HepG2 (cell line): ENCODE results near the gene EARS2. TPM values are rescaled to one million over a fixed set of nuclear protein-coding genes. Genes with fewer than 3 reads are reported as not detected.
A peak's percentile ranks its signal among the peaks of the same experiment; 100 is the strongest.

Experiments
- CAMTA2 ChIP-seq: sonication (generic); formaldehyde crosslinking; IDR thresholded peaks from 2 replicates; pipeline ENCODE4 v1.4.0; 2020; ENCODE audit warnings: mild to moderate bottlenecking, missing genetic modification reagents, borderline replicate concordance
- EEA1 ChIP-seq: sonication (generic); formaldehyde crosslinking; IDR thresholded peaks from 2 replicates; pipeline ENCODE4 v1.5.1; 2020; ENCODE audit warnings: mild to moderate bottlenecking, missing genetic modification reagents, borderline replicate concordance
- FLYWCH1 ChIP-seq: sonication (generic); formaldehyde crosslinking; IDR thresholded peaks from 2 replicates; pipeline ENCODE4 v1.8.1; 2023; ENCODE audit warnings: mild to moderate bottlenecking, missing genetic modification reagents
- GTF3A ChIP-seq: sonication (generic); formaldehyde crosslinking; conservative IDR thresholded peaks from 2 replicates; pipeline ENCODE4 v1.4.0; 2020; ENCODE audit warnings: mild to moderate bottlenecking, missing genetic modification reagents
- HHEX ChIP-seq: IDR thresholded peaks from 2 replicates; pipeline ENCODE4 v1.6.1; 2016; ENCODE audit warnings: control low read depth
- HMG20A ChIP-seq: IDR thresholded peaks from 2 replicates; pipeline ENCODE4 v1.6.1; 2016; ENCODE audit warnings: borderline replicate concordance
- HNF4G ChIP-seq, 2 experiments: sonication (generic) in 1 of 2; formaldehyde crosslinking in 1 of 2; IDR thresholded peaks; 2 replicates each; pipeline versions ENCODE4 v1.4.0 to v1.6.1; 2011 to 2020; ENCODE audit warnings: borderline replicate concordance in 2 of 2, low read depth in 2 of 2, mild to moderate bottlenecking in 2 of 2, low read length in 1 of 2, missing genetic modification reagents in 1 of 2, moderate library complexity in 1 of 2
- KAT8 ChIP-seq: IDR thresholded peaks from 2 replicates; pipeline ENCODE4 v1.6.1; 2016; ENCODE audit warnings: missing genetic modification reagents, missing compliant biosample characterization
- MAFG ChIP-seq: sonication (generic); formaldehyde crosslinking; IDR thresholded peaks from 2 replicates; pipeline ENCODE4 v1.5.1; 2020; ENCODE audit warnings: mild to moderate bottlenecking, missing genetic modification reagents
- MATR3 ChIP-seq: sonication (generic); formaldehyde crosslinking; IDR thresholded peaks from 2 replicates; pipeline ENCODE4 v1.4.0; 2020; ENCODE audit warnings: missing genetic modification reagents
- NCOA1 ChIP-seq: sonication (generic); formaldehyde crosslinking; IDR thresholded peaks from 2 replicates; pipeline ENCODE4 v1.9.0; 2021; ENCODE audit warnings: missing genetic modification reagents
- REL ChIP-seq: sonication (generic); formaldehyde crosslinking; conservative IDR thresholded peaks from 2 replicates; pipeline ENCODE4 v1.8.0; 2022; ENCODE audit warnings: mild to moderate bottlenecking, missing genetic modification reagents, moderate library complexity
- RFXANK ChIP-seq: IDR thresholded peaks from 2 replicates; pipeline ENCODE4 v1.6.1; 2016
- SETDB1 ChIP-seq: sonication (generic); formaldehyde crosslinking; IDR thresholded peaks from 2 replicates; pipeline ENCODE4 v1.5.1; 2020; ENCODE audit warnings: missing genetic modification reagents, mild to moderate bottlenecking, borderline replicate concordance
- SOX6 ChIP-seq, 2 experiments: fragments of 450-650 bp in 1 of 2; sonication (generic) in 1 of 2; formaldehyde crosslinking in 1 of 2; IDR thresholded peaks; 2 replicates each; pipeline versions ENCODE4 v1.4.0 to v1.6.1; 2017 to 2020; ENCODE audit warnings: antibody characterized with exemption in 1 of 2, mild to moderate bottlenecking in 1 of 2, missing genetic modification reagents in 1 of 2
- SRSF4 ChIP-seq: fragments of 200-400 bp; formaldehyde crosslinking; IDR thresholded peaks from one replicate; pipeline ENCODE4 v1.6.1; 2018; ENCODE audit warnings: mild to moderate bottlenecking, low read depth, low read length, moderate library complexity; ENCODE audit not compliant: poor library complexity, severe bottlenecking
- TAF1 ChIP-seq: sonication (generic); formaldehyde crosslinking; IDR thresholded peaks from 2 replicates; pipeline ENCODE4 v1.4.0; 2020; ENCODE audit warnings: missing genetic modification reagents
- WIZ ChIP-seq: sonication (generic); formaldehyde crosslinking; IDR thresholded peaks from 2 replicates; pipeline ENCODE4 v1.5.1; 2020; ENCODE audit warnings: mild to moderate bottlenecking, missing genetic modification reagents
- ZEB1 ChIP-seq: IDR thresholded peaks from 2 replicates; pipeline ENCODE4 v1.6.1; 2012; ENCODE audit warnings: mild to moderate bottlenecking, low read depth, inconsistent platforms; ENCODE audit not compliant: insufficient replicate concordance
- ZNF24 ChIP-seq: fragments of 450-650 bp; IDR thresholded peaks from 2 replicates; pipeline ENCODE4 v1.6.1; 2017; ENCODE audit warnings: antibody characterized with exemption, mild to moderate bottlenecking
- ZNF256 ChIP-seq: sonication (generic); formaldehyde crosslinking; conservative IDR thresholded peaks from 2 replicates; pipeline ENCODE4 v1.4.0; 2020; ENCODE audit warnings: missing genetic modification reagents
- ZNF274 ChIP-seq: sonication (generic); formaldehyde crosslinking; IDR thresholded peaks from 2 replicates; pipeline ENCODE4 v1.5.1; 2020; ENCODE audit warnings: mild to moderate bottlenecking, missing genetic modification reagents
- ZNF280B ChIP-seq: sonication (generic); formaldehyde crosslinking; IDR thresholded peaks from 2 replicates; pipeline ENCODE4 v1.5.0; 2020; ENCODE audit warnings: missing genetic modification reagents, mild to moderate bottlenecking, borderline replicate concordance
- ZNF557 ChIP-seq: sonication (generic); formaldehyde crosslinking; IDR thresholded peaks from 2 replicates; pipeline ENCODE4 v1.4.0; 2020; ENCODE audit warnings: missing genetic modification reagents
- ZNF598 ChIP-seq: sonication (generic); formaldehyde crosslinking; IDR thresholded peaks from 2 replicates; pipeline ENCODE4 v1.5.1; 2020; ENCODE audit warnings: mild to moderate bottlenecking, missing genetic modification reagents, borderline replicate concordance
- ZNF761 ChIP-seq: sonication (generic); formaldehyde crosslinking; conservative IDR thresholded peaks from 2 replicates; pipeline ENCODE4 v1.4.0; 2020; ENCODE audit warnings: mild to moderate bottlenecking, missing genetic modification reagents
- ZSCAN12 ChIP-seq: sonication (generic); formaldehyde crosslinking; IDR thresholded peaks from 2 replicates; pipeline ENCODE4 v1.9.0; 2021; ENCODE audit warnings: mild to moderate bottlenecking, missing genetic modification reagents
- ZSCAN9 ChIP-seq: IDR thresholded peaks from 2 replicates; pipeline ENCODE4 v1.6.1; 2016; ENCODE audit warnings: borderline replicate concordance
- polyA plus RNA-seq, 8 experiments: library from polyadenylated mRNA; depleted of rRNA in 3 of 8; stranded (reverse) in 7 of 8; unstranded in 1 of 8; fragments of >200 nt; fragmentation: Illumina TruSeq in 4 of 8; extraction: Trizol in 4 of 8; gene quantifications; 2 replicates each; pipeline versions ENCODE4 v1.2.1 to v1.2.3, GENCODE V29; 2011 to 2016; ENCODE audit warnings: low read depth in 4 of 8, missing spikeins in 1 of 8, mixed read lengths in 1 of 8; ENCODE audit not compliant: insufficient read depth in 1 of 8
- total RNA-seq, 5 experiments: library from RNA; depleted of rRNA; stranded (reverse); fragments of >200 nt; fragmentation: Illumina TruSeq; extraction: Trizol; gene quantifications; 2 replicates each; pipeline ENCODE4 v1.2.3, GENCODE V29; 2016; ENCODE audit warnings: low read depth in 1 of 5
- TF ChIP-seq, protein P1 (sequence below): sonication (generic); formaldehyde crosslinking; IDR thresholded peaks from 2 replicates; pipeline ENCODE4 v1.8.1; 2023; ENCODE audit warnings: mild to moderate bottlenecking, inconsistent platforms, moderate library complexity, missing genetic modification reagents, borderline replicate concordance

EARS2 gene
- total and polyA plus RNA-seq, 2 of the 13 experiments (the other 11 are each of a cell fraction or from before 2014, with no cell fraction given), result 49.4 to 80.4 TPM

DNA sequence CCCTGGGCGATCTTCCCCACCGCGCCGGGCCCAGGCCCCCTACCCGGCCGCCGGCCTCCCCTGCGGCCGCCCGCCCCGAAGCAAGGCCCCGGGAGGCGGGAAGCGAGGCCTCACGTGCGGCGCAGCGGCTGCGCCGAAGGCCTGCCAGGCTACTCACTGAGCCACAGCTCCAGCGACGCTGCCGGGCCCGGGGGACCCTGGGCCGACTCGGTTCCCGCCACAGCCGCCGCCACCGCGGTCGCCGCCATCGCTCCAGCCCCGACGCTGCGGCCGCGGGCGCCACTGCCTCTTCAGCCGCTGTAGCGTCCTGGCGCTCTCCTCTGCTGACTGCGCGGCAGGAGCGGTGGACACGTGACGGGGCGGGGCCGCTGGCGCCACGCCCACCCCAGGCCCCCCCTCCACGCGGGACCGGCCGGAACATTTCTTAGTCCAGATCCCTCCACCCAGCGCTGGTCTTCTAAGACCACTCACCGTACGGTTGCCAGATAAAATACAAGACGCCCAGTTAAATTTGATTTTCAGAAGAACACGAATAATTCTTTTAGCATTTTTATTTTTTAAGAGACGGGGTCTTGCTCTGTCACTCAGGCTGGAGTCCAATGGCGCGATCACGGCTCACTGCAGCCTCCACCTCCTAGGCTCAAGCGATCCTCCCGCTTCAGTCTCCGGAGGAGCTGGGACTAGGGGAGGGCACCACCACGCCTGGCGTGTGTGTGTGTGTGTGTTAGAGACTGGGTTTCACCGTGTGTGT lies 46.8 kb downstream of the EARS2 start, which contains the start of gene GGA2 (continued):
- no peak for TF ChIP-seq ZEB1
- no peak; the same call in 1 of the 2 replicates for TF ChIP-seq GTF3A (CRISPR knock-in tag)
- TF ChIP-seq KAT8 (CRISPR knock-in tag), result peak; percentile 50
- TF ChIP-seq ZNF557 (CRISPR knock-in tag), result peak; percentile 91
- TF ChIP-seq MAFG (CRISPR knock-in tag), result 0 out of 2 replicates have a peak, but pooled peaks have one; percentile 48
- TF ChIP-seq REL, result no peak; the same call in 1 of the 2 replicates
- TF ChIP-seq ZNF761, result peak; percentile 98
- TF ChIP-seq SOX6 (IDR thresholded peaks at IDR 0.05), result no peak
- TF ChIP-seq SOX6 (CRISPR knock-in tag; IDR thresholded peaks at IDR 0.05), result peak; percentile 52
- TF ChIP-seq ZNF598 (CRISPR knock-in tag), result no peak
- peak; percentile 96 for TF ChIP-seq ZSCAN12 (CRISPR knock-in tag)
- TF ChIP-seq WIZ, result no peak
- no peak for TF ChIP-seq RFXANK (CRISPR knock-in tag)
- peak; percentile 92 for TF ChIP-seq ZNF256 (CRISPR knock-in tag)
- TF ChIP-seq, protein P1, sequence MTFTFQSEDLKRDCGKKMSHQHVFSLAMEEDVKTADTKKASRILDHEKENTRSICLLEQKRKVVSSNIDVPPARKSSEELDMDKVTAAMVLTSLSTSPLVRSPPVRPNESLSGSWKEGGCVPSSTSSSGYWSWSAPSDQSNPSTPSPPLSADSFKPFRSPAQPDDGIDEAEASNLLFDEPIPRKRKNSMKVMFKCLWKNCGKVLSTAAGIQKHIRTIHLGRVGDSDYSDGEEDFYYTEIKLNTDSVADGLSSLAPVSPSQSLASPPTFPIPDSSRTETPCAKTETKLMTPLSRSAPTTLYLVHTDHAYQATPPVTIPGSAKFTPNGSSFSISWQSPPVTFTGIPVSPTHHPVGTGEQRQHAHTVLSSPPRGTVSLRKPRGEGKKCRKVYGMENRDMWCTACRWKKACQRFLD (CRISPR knock-in tag), result peak; percentile 90
- TF ChIP-seq ZSCAN9 (CRISPR knock-in tag), result peak; percentile 92
- TF ChIP-seq TAF1 (CRISPR knock-in tag), result peak; percentile 94
- peak; percentile 52 for TF ChIP-seq ZNF280B (CRISPR knock-in tag)
- TF ChIP-seq HNF4G (IDR thresholded peaks at IDR 0.05; ENCODE audit: borderline replicate concordance, low read depth, low read length), result 0 out of 2 replicates have a peak, but pooled peaks have one; percentile 10
- TF ChIP-seq HNF4G (CRISPR knock-in tag; IDR thresholded peaks at IDR 0.05; ENCODE audit: borderline replicate concordance, low read depth), result peak; percentile 76
- TF ChIP-seq ZNF24, result no peak
- no peak for TF ChIP-seq HHEX (CRISPR knock-in tag)
- TF ChIP-seq ZNF274 (CRISPR knock-in tag), result peak; percentile 75; the same call in 1 of the 2 replicates
- TF ChIP-seq HMG20A, result no peak
- peak; percentile 88; the same call in 1 of the 2 replicates for TF ChIP-seq EEA1
- no peak for TF ChIP-seq NCOA1 (CRISPR knock-in tag)
- TF ChIP-seq FLYWCH1, result peak; percentile 87; the same call in 1 of the 2 replicates
- TF ChIP-seq SRSF4, result peak; percentile 84
- TF ChIP-seq SETDB1 (CRISPR knock-in tag), result no peak
- TF ChIP-seq MATR3, result peak; percentile 71; the same call in 1 of the 2 replicates
- TF ChIP-seq CAMTA2 (CRISPR knock-in tag), result 0 out of 2 replicates have a peak, but pooled peaks have one; percentile 73
